Measurements from ENCODE around the gene MLANA. TPM values are rescaled to one million over a fixed set of nuclear protein-coding genes. Genes with fewer than 3 reads are reported as not detected.
A peak's percentile ranks its signal among the peaks of the same experiment; 100 is the strongest.

The MLANA gene
- total RNA-seq, 1 donor from 2014 or later: not detected

GRCh38 chr9:5910413-5911057 lies 19.8 kb downstream of the MLANA start:
- no peak overlapping the region for H3K4me2 ChIP-seq (ENCODE audit: low read length)
- no peak overlapping the region for H3K4me3 ChIP-seq (ENCODE audit: insufficient read depth, low read depth, low read length)
- H3K27ac ChIP-seq (ENCODE audit: low read depth, low read length): no peak overlapping the region
- no peak for FAIRE-seq
- H3K79me2 ChIP-seq (ENCODE audit: insufficient read depth, low read length): no peaks in the 10 kb centered on the region
- H4K20me1 ChIP-seq (ENCODE audit: insufficient read depth, low read length): no peaks in the 10 kb centered on the region
- no peak overlapping the region for H3K9ac ChIP-seq (ENCODE audit: low read length)
- no peaks in the 10 kb centered on the region for H3K27me3 Mint-ChIP-seq (ENCODE audit: low read depth, unreplicated experiment)
- H3K36me3 ChIP-seq (ENCODE audit: insufficient read depth, low read length): no peaks in the 10 kb centered on the region
- no peaks in the 10 kb centered on the region for H3K9me3 ChIP-seq (ENCODE audit: insufficient read depth, low read depth, low read length)
- H3K9me3 Mint-ChIP-seq (ENCODE audit: unreplicated experiment): no peaks in the 10 kb centered on the region
- no peak for TF ChIP-seq EZH2 (IDR thresholded peaks at IDR 0.05; ENCODE audit: insufficient read depth, low read length)
- no peak for TF ChIP-seq CTCF (IDR thresholded peaks at IDR 0.05; ENCODE audit: insufficient read depth, low read depth, low read length)
- H3K27me3 ChIP-seq (ENCODE audit: insufficient read depth, low read length): no peaks in the 10 kb centered on the region
- peaks cover 11% of the 10 kb centered on the region for H3K4me1 Mint-ChIP-seq (ENCODE audit: low read depth, unreplicated experiment)
- H3K27ac Mint-ChIP-seq (ENCODE audit: unreplicated experiment): peak overlapping the region; percentile 66
- H2AFZ ChIP-seq (ENCODE audit: low read depth, low read length): no peak overlapping the region
- no peaks in the 10 kb centered on the region for H3K4me1 ChIP-seq (ENCODE audit: insufficient read depth, low read length)
- peaks cover 3% of the 10 kb centered on the region for H3K36me3 Mint-ChIP-seq (ENCODE audit: low read depth, unreplicated experiment)
- H3K4me3 Mint-ChIP-seq (ENCODE audit: unreplicated experiment): no peak overlapping the region
- no peak for DNase-seq (ENCODE audit: low read depth)

GRCh38 chr9:5915438-5915837 lies 24.7 kb downstream of the MLANA start:
- no peak overlapping the region for H2AFZ ChIP-seq (ENCODE audit: low read depth, low read length)

More at GRCh38 chr9:5915438-5915837, 24.7 kb downstream of the MLANA start:
- H3K9me3 ChIP-seq (ENCODE audit: insufficient read depth, low read depth, low read length): no peaks in the 10 kb centered on the region
- Mint-ChIP-seq H3K4me3 (ENCODE audit: unreplicated experiment) (no peak overlapping the region), H3K36me3 (ENCODE audit: low read depth, unreplicated experiment) (peaks cover 7% of the 10 kb centered on the region), H3K27ac (ENCODE audit: unreplicated experiment) (no peak overlapping the region), H3K4me1 (ENCODE audit: low read depth, unreplicated experiment) (peaks cover 7% of the 10 kb centered on the region), H3K27me3 (ENCODE audit: low read depth, unreplicated experiment) (no peaks in the 10 kb centered on the region), H3K9me3 (ENCODE audit: unreplicated experiment) (no peaks in the 10 kb centered on the region)
- H3K27me3 ChIP-seq (ENCODE audit: insufficient read depth, low read length): no peaks in the 10 kb centered on the region
- no peak overlapping the region for H3K27ac ChIP-seq (ENCODE audit: low read depth, low read length)
- H3K4me2 ChIP-seq (ENCODE audit: low read length): no peak overlapping the region
- no peaks in the 10 kb centered on the region for H3K79me2 ChIP-seq (ENCODE audit: insufficient read depth, low read length)
- no peaks in the 10 kb centered on the region for H3K36me3 ChIP-seq (ENCODE audit: insufficient read depth, low read length)
- H4K20me1 ChIP-seq (ENCODE audit: insufficient read depth, low read length): no peaks in the 10 kb centered on the region
- H3K4me1 ChIP-seq (ENCODE audit: insufficient read depth, low read length): no peaks in the 10 kb centered on the region
- H3K9ac ChIP-seq (ENCODE audit: low read length): no peak overlapping the region
- DNase-seq (ENCODE audit: low read depth) (no peak), FAIRE-seq (no peak)
- H3K4me3 ChIP-seq (ENCODE audit: insufficient read depth, low read depth, low read length): no peak overlapping the region
- no peak for TF ChIP-seq CTCF (IDR thresholded peaks at IDR 0.05; ENCODE audit: insufficient read depth, low read depth, low read length)
- TF ChIP-seq EZH2 (IDR thresholded peaks at IDR 0.05; ENCODE audit: insufficient read depth, low read length): no peak

Measured in astrocyte (in vitro differentiated cells and primary cell).